SK-N-DZ (cell line): ENCODE measurements around the gene ETNPPL.
"Not testable (repeated sequence)": the region's sequence is repeated elsewhere in the genome, so short reads cannot be mapped to it uniquely, and the experiment has no call there.

Experiments used
- DNase-seq: peaks from one replicate; pipeline ENCODE4 v3.0.0-alpha.2; 2015; ENCODE audit warnings: low spot score

The ETNPPL gene

DNA sequence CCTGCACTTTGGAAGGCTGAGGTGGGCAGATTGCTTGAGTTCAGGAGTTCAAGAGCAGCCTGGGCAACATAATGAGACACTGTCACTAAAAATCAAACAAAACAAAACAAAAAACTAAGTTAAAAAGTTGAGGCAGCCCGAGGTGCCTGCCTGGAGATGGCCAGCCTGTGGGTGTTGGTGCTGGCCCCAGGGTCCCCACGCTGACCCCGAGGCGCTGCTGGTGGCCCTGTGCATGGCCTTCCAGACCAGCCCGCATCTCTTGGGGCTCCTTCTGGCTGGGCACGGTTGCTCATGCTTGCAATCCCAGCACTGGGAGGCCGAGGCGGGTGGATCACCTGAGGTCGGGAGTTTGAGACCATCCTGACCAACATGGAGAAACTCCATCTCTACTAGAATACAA, 4.4 kb downstream of the ETNPPL start:
- DNase-seq: no peak

DNA sequence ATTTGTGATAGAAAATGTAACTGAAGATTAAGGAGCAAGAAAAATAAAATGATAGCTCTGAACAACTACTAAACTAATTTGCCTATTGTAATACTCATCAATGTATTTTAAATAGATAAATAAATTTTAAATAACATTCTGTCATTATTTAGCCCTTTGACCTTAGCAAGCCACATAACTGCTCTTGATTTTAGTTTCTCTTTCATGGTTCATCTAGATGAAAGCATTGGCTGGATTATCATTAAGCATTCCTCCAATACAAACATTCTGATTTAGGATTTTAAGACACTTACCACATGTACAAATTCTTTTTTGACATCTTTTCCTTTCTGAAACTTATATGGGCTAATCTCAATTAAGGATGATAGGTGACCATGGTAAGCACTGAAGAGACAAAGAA, 8.5 kb downstream of the ETNPPL start:
- no peak for DNase-seq

DNA sequence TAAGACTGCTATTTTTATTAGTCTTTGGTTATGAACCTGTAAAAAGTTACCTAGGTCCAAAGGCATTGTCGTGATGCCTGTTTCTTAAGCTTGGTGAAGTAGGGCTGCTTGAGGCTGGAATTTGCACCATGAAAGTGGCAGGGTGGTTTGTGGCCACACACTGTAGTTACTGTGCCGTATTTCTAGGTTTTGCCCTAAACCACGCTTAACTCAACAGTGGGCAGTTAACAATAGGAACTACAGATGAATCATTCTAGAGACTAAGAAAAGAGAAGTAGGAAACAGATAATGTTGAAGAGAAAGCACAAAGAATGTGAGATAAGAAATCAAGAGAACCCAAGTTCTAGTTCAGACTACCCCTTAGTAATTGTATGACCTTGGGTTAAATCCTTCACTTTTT, 11.5 kb downstream of the ETNPPL start:
- no peak for DNase-seq

DNA sequence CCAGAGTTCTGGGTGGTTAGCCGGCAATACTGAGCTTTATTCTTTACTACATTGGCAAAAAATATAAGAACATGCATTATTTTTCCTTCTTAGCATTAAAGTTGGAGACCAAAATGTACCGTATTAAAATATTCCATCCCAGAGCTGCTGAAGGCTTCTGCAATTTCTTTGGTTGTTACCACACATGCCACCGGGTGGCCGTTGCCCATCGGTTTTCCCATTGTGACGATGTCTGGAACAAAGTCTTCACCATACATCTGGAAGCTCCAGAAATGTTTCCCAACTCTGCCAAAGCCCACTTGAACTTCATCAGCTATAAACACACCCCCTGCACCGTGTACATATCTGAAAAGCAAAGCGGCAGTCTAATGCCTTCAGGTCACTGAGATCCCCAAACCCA, 13.7 kb downstream of the ETNPPL start:
- DNase-seq: no peak

GRCh38 chr4:108746511-108746910, 16.3 kb downstream of the ETNPPL start:
- no peak for DNase-seq

DNA sequence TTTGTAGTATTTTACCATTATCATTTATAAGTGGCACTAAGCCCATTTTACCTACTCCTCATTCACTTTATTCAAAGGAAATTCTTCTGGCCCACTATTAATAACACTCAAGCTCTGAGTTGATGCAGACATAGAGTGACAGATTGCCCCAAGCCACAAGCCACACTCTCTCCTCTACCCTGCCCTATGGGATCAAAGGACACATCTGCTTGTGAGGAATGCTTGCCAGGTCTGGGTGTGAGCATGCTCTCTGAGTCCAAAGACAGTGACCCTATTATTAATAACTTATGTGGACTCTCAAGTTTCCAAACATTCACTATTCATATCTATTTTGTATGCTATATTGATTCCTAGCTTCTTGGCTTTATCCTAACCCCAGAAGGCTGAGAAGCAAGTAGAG, 18.5 kb downstream of the ETNPPL start:
- DNase-seq: no peak

DNA sequence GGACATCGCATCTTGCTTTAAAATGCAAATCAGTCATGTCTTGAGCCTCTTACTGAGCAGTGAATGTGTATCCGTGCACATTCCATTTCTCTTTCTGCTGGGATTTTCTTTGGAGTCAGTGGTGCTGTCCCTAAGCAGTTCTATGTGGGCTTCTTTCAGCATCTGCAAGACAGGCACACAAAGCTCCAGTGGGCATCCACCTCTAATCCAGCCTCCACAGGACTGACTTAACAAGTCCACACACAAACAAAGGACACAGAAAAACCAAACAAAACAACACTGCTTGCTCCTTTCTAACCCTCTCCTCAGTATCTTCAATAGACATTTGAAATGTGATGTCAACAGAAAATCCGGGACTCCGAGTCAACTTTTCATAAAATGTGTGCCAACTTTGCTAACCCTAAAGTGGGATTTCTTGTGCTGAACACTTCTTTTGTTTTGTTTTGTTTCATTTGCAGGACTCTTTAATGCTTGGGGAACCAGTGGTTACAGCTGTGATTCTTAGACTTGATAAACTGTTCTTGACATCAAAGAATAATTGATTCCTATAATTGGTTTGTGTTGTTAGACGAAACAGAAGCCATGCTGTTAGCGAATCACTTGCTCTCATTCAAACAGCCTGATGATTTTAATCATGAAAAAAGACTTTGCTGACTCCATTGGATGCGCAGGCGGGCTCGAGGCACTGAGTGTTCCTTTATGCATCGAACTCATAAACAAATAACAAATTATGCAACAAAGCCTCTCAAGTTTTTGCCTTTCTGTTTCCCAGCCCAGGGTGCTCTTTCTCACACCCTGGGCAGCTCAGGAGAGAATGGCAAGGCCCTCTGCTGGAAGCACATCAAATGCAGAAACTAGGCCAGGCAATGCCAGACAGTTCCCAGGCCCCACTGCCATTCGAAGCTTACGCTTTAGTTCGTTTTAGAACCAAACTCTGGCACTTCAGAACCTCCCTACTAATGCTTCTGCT, 20.1 kb downstream of the ETNPPL start:
- no peak for DNase-seq

- no peak for DNase-seq
These were observed 24.7 kb downstream of the ETNPPL start for GRCh38 chr4:108738003-108738706.

GRCh38 chr4:108731006-108731405, 31.8 kb downstream of the ETNPPL start:
- DNase-seq: no peak

DNA sequence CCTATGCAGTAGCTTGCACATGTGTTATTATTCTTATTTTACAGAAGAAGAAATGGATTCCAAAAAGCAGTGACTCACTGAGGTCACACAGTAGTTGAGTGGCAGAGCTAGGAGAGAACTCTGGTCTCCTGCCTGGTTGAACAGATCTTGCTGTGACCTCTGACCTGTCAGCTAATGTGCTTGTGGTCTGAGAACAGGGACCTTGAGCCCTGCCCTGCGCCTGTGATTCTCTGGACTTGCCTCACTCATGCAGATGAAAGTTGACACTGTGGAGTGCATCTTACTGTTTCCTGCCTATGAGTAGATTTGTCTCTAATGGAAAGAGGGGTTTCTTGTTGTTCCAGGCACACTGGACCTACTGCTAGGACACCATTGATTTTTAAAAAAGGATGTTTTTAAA, 32.3 kb downstream of the ETNPPL start:
- no peak for DNase-seq

GRCh38 chr4:108729731-108730130, 33.1 kb downstream of the ETNPPL start:
- DNase-seq: no peak

DNA sequence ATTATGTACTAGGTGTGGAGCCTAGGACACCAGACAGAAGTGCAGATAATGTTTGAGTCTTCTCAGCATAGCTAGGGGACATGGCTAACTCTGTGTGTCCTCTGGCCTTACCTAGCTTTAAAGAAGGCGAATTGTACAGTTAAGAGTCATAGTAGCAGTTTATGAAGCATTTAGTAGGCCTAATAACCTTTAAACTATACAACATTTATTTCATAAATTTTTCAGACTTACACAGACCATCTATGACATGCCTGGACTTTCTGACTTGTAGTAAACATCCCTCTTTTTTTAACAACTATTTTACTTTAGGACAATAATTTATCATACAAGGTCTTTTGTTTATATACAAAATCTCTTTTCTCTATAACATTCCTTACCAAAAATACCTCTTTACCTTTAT, 37.4 kb downstream of the ETNPPL start:
- no peak for DNase-seq

- no peak for DNase-seq
These were observed 45.5 kb downstream of the ETNPPL start for GRCh38 chr4:108717386-108717785.

DNA sequence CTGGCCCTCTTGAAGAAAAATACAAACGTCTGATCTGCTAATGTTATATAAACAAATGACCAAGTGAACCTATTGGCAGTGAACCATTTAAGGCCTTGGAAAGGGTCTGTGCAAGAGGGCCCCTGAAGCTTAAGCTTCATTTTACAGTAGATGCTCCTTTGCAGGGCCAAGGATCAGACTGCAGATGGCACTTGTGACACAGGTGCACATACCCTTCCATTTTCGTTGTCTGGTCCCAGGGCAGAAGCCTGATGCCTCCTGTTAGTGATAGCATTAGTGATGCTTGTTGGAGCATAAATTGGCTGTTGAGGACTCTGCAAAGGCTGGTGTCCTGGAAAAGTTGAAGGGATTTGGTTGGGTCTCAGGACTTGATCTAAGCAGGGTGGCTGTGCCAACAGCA, 46.5 kb downstream of the ETNPPL start:
- DNase-seq: no peak

DNA sequence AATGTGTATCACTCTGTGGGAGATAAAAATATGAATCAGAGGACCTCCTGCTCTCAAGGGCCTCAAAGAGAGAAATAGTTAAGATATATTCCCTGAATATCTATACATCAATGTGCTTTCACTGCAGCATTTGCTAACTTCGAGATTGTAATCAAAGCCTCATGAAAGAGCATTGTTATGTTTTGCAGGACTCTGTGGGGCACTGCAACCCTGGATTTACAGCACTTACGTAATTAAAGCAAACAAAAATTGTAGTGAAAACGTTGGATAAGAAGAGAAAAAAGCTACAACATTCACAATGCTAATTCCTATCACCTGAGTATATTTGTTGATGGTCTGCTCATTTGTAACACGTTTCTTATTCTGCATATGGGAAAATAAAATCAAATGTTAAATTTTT, 48.0 kb downstream of the ETNPPL start:
- DNase-seq: no peak

GRCh38 chr4:108710578-108710977, 52.3 kb downstream of the ETNPPL start:
- DNase-seq: not testable (repeated sequence)

DNA sequence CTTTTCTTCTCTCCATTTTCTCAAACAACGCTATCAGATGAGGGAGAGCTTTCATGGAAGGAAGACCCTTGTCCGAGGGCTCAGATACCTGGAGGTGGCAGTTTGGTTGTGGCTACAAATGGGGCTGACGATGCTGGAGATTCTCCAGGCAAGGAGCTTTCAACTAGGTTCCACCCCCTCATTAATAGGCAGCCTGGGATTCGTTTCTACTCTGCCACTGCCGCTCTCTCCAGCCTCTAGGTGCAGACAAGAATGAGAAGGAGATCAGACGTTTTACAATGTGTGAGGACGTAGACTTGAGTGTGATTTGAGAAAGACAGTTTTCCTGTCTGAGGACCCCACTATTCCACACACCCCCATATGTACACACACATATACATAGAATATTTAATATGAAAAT, 53.1 kb downstream of the ETNPPL start:
- DNase-seq: no peak

DNA sequence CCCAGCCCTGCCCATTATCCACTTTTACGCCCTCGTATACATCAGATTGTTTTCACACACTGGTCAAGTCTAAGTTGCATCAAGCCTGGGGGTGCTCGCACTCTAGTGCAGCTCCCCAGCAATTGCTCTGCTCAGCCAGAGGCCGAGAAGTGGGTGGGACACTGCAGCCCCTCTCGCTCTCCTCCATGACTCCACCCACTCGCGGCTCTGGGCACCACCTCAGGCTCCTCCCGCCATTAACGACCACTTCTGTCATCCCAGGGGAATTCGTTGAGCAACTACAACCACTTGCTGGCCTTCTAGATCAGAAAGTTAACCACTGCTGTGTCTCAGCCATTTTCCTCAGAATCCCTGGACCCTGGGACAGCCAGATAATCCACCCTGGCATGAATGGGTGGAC, 53.6 kb downstream of the ETNPPL start:
- no peak for DNase-seq

- DNase-seq: no peak
These were observed 56.6 kb downstream of the ETNPPL start for GRCh38 chr4:108706289-108706688.

DNA sequence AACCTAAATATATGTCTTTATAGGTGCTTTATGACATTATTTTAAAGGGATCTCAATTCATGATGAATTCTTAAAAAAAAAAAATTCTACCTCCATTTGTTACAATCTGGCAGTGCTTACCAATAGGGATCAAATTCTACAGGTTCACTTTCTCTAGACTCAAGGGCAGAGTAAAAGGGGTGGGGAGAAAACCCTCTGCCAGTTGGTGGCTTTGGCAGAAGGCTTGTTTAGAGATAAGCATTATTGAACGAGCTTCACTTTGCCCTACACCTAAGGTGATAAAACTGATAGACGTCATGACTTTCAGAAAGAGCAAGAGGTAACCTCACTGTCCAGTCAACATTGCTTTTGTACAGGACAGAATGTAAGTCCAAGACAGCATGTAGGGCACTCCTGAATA, 58.9 kb downstream of the ETNPPL start:
- no peak for DNase-seq

- DNase-seq: no peak
These were observed 59.5 kb downstream of the ETNPPL start for GRCh38 chr4:108703370-108703769.

DNA sequence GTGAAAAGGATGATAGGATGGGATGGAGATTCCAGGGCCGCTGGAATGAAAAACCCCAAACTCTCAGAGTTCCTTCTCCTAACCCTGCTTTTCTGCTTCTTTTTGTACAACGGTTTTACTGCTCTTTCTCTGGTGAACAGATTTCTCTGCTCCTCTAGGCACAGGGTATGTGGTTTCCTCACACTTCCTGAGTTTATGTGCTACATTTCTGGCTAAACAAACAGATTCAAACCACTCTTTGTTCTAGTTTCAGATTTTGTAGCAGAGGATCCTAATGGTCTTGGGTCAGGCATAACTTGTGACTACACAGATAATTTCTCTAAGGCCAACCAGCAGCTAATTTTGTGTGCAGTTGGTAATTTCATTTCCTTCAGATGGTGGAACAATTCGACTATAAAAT, 59.9 kb downstream of the ETNPPL start:
- DNase-seq: no peak
